Colonic mucosa (tissue), 4 donors: ENCODE measurements around the gene OOEP. TPM values are rescaled to one million over a fixed set of nuclear protein-coding genes. Genes with fewer than 3 reads are reported as not detected.

Source experiments
- DNase-seq: peaks from one replicate; pipeline ENCODE4 v3.0.0-alpha.2; 2020
- H3K27ac ChIP-seq: fragments of 200-600 bp; one replicate; pipeline ENCODE4 v1.8.0; 2021
- H3K27me3 ChIP-seq: fragments of 200-600 bp; one replicate; pipeline ENCODE4 v1.8.0; 2021
- H3K36me3 ChIP-seq: fragments of 200-600 bp; one replicate; pipeline ENCODE4 v1.8.0; 2021
- H3K4me1 ChIP-seq: fragments of 200-600 bp; one replicate; pipeline ENCODE4 v1.8.0; 2021; ENCODE audit warnings: mild to moderate bottlenecking
- H3K4me3 ChIP-seq: fragments of 200-600 bp; one replicate; pipeline ENCODE4 v1.8.0; 2021
- H3K9ac ChIP-seq, 2 donors: one replicate each; pipeline ENCODE4 v1.7.0; 2013; ENCODE audit warnings: control low read depth in 2 of 2, low read depth in 2 of 2, low read length in 2 of 2
- H3K9me3 ChIP-seq: fragments of 200-600 bp; one replicate; pipeline ENCODE4 v1.8.0; 2021
- CTCF ChIP-seq: fragments of 200-600 bp; IDR thresholded peaks from one replicate; pipeline ENCODE4 v1.8.0; 2022; ENCODE audit warnings: antibody characterized with exemption, mild to moderate bottlenecking
- intact Hi-C: fragments of 100-400 bp; cut with DNase I; formaldehyde crosslinking; loops from one replicate; pipeline ENCODE4 v1.14.1; 2022
- total RNA-seq, 2 donors: library from RNA; stranded (reverse); fragmentation: NEBNext Ultra II Directional in 1 of 2; extraction: Animal tissue kit (Norgen Biotek cat#: 25700) in 1 of 2; gene quantifications; one replicate each; pipeline ENCODE4 v1.2.1, GENCODE V29; 2021
- donor health status: healthy.
- donor health status: DM: no; HTN: no; CAD: no.
- donor health status: DM: no; HTN: no; CAD: no.

Gene OOEP
- total RNA-seq, 2 donors from 2014 or later, result not detected

GRCh38 chr6:73341335-73341734, 28.4 kb downstream of the OOEP start:
- DNase-seq, result no peak
- H3K36me3 ChIP-seq, result no peaks in the 10 kb centered on the region
- H3K4me1 ChIP-seq, result no peaks in the 10 kb centered on the region
- no peak overlapping the region for H3K27ac ChIP-seq
- H3K9ac ChIP-seq, result no peak overlapping the region
- H3K27me3 ChIP-seq, result no peaks in the 10 kb centered on the region
- TF ChIP-seq CTCF, result no peak
- H3K4me3 ChIP-seq, result no peak overlapping the region
- intact Hi-C loops, result no loop called here
- no peaks in the 10 kb centered on the region for H3K9me3 ChIP-seq

GRCh38 chr6:73340048-73340447, 29.6 kb downstream of the OOEP start:
- Histone ChIP-seq H3K27me3 (no peaks in the 10 kb centered on the region), H3K36me3 (no peaks in the 10 kb centered on the region), H3K9me3 (no peaks in the 10 kb centered on the region), H3K27ac (no peak overlapping the region), H3K9ac (no peak overlapping the region), H3K4me3 (no peak overlapping the region), H3K4me1 (no peaks in the 10 kb centered on the region)
- intact Hi-C loops, result no loop called here
- DNase-seq, result no peak
- TF ChIP-seq CTCF, result no peak

- no peaks in the 10 kb centered on the region for H3K36me3 ChIP-seq
- no peaks in the 10 kb centered on the region for H3K4me1 ChIP-seq
- H3K27me3 ChIP-seq, result no peaks in the 10 kb centered on the region
- no peak for DNase-seq
- H3K9ac ChIP-seq, result no peak overlapping the region
- H3K4me3 ChIP-seq, result no peak overlapping the region
- intact Hi-C loops, result no loop called here
- no peak for TF ChIP-seq CTCF
- no peak overlapping the region for H3K27ac ChIP-seq
- H3K9me3 ChIP-seq, result no peaks in the 10 kb centered on the region
These were observed 30.4 kb downstream of the OOEP start for GRCh38 chr6:73339340-73339739.

- no peak for TF ChIP-seq CTCF
- Histone ChIP-seq H3K9me3 (no peaks in the 10 kb centered on the region), H3K9ac (no peak overlapping the region), H3K4me3 (no peak overlapping the region), H3K36me3 (no peaks in the 10 kb centered on the region), H3K27me3 (no peaks in the 10 kb centered on the region), H3K27ac (no peak overlapping the region), H3K4me1 (no peaks in the 10 kb centered on the region)
- no peak for DNase-seq
- intact Hi-C loops, result loop anchor here (5.0 kb wide), 2 partner anchors 42 to 917 kb away; no protein-coding TSS in a partner anchor
These were observed 40.5 kb downstream of the OOEP start for GRCh38 chr6:73329201-73329600.

GRCh38 chr6:73328790-73329189, 40.9 kb downstream of the OOEP start:
- DNase-seq, result no peak
- Histone ChIP-seq H3K9me3 (no peaks in the 10 kb centered on the region), H3K9ac (no peak overlapping the region), H3K36me3 (no peaks in the 10 kb centered on the region), H3K4me1 (no peaks in the 10 kb centered on the region), H3K27ac (no peak overlapping the region), H3K4me3 (no peak overlapping the region), H3K27me3 (no peaks in the 10 kb centered on the region)
- intact Hi-C loops, result loop anchor here (5.0 kb wide), 2 partner anchors 41 to 916 kb away; no protein-coding TSS in a partner anchor
- TF ChIP-seq CTCF, result no peak
